Measurements from ENCODE around the gene PGM5.

- TF ChIP-seq CTCF (conservative IDR thresholded peaks at IDR 0.05; ENCODE audit: low read length), result no peak
- no peak for TF ChIP-seq EZH2phosphoT487 (IDR thresholded peaks at IDR 0.05; ENCODE audit: borderline replicate concordance)
Measured at GRCh38 chr9:68476847-68477246, 120.4 kb downstream of the PGM5 start.
